ENCODE measurements around the gene ETNK2.

Gene ETNK2

DNA sequence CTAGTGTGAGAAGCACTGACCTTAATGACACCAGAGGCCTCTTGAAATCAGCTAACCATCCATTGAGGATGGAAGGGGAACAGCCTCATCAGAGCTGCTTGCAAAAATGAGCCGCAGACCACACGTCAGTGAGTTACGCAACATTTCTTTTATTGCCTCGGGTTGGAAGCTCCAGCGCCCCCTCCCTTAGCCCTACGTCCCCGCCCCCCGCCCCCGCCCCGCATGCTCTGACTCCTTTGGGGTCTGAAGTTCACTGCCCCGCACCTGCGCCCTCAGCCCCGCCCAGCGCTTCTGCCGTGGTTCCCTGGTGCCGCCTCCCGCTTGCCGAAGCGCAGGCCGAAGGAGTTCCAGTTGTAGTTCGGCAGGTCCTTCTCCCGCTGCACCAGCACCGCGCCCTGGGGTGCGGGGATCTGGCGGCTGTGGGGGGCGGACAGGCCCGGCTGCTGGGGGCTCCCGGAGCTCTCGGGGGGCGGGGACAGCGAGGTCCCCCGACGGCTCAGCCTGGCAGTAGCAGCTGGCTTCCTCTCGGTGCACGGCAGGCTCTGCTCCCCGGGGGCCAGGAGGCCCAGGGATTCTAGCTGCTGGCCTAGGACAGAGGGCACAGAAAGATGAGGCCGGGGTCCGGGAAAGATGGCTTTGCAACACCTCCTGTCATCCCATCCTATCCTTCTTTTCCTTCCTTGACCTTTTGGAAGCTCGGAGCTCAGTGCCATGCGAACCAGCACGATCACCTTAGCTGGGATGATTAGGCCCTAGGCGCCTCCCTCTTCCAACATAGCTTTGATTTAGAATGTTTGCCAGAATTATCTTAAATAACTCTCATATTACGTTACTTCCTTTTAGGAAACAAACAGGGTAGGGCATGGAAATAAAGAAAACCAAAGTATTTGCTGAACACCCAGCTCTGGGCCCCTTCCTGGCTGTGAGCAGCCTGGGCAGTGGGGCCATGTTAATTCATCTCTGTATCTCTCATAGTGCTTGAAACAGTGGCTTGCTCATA lies 38.7 kb upstream of the ETNK2 start:
- Histone ChIP-seq H3K4me3 (ENCODE audit: insufficient read depth in 1 of 2, low read depth in 1 of 2, low read length in 2 of 2) (peak overlapping the region in 1 of 2 experiments; percentile 11), H3K36me3 (ENCODE audit: control insufficient read depth in 1 of 2, insufficient read depth in 2 of 2, low read depth in 1 of 2, low read length in 2 of 2) (no peaks in the 10 kb centered on the region), H3K27ac (ENCODE audit: low read length, poor library complexity, severe bottlenecking) (no peak overlapping the region), H2AFZ (ENCODE audit: low read depth, low read length) (peak overlapping the region; percentile 64), H3K4ac (ENCODE audit: low read depth in 1 of 2, low read length in 2 of 2) (no peak overlapping the region), H2BK5ac (ENCODE audit: low read depth, low read length, poor library complexity, severe bottlenecking) (no peak overlapping the region), H3K14ac (ENCODE audit: low read length in 2 of 2) (peak overlapping the region in 1 of 2 experiments; percentile 56), H4K91ac (ENCODE audit: low read length) (no peak overlapping the region), H3K9me3 (ENCODE audit: control insufficient read depth, low read length) (no peaks in the 10 kb centered on the region), H2BK15ac (ENCODE audit: low read depth, poor library complexity, severe bottlenecking) (no peak overlapping the region), H4K8ac (ENCODE audit: low read length) (no peak overlapping the region), H2AK5ac (ENCODE audit: low read length, severe bottlenecking) (no peak overlapping the region), H3K4me2 (ENCODE audit: low read length, poor library complexity, severe bottlenecking) (peak overlapping the region; percentile 49), H3K27me3 (ENCODE audit: control insufficient read depth in 1 of 2, insufficient read depth in 1 of 2, low read length in 2 of 2) (peaks cover 60 to 96% of the 10 kb centered on the region in 2 experiments), H3K18ac (ENCODE audit: low read depth in 1 of 2, low read length in 2 of 2) (no peak overlapping the region), H3K9ac (ENCODE audit: low read length) (no peak overlapping the region), H2BK120ac (ENCODE audit: low read depth, low read length) (no peak overlapping the region), H2BK12ac (ENCODE audit: low read length in 2 of 2) (no peak overlapping the region), H3K4me1 (ENCODE audit: control insufficient read depth, insufficient read depth, low read depth, low read length) (peaks cover 14% of the 10 kb centered on the region), H3K79me1 (replicated peaks; ENCODE audit: low read length, poor library complexity, severe bottlenecking) (no peaks in the 10 kb centered on the region), H3K23ac (ENCODE audit: low read length in 2 of 2) (no peak overlapping the region)
- DNase-seq = peak; percentile 48
- 18% methylated on average over 40 of the region's 44 CpGs for WGBS

DNA sequence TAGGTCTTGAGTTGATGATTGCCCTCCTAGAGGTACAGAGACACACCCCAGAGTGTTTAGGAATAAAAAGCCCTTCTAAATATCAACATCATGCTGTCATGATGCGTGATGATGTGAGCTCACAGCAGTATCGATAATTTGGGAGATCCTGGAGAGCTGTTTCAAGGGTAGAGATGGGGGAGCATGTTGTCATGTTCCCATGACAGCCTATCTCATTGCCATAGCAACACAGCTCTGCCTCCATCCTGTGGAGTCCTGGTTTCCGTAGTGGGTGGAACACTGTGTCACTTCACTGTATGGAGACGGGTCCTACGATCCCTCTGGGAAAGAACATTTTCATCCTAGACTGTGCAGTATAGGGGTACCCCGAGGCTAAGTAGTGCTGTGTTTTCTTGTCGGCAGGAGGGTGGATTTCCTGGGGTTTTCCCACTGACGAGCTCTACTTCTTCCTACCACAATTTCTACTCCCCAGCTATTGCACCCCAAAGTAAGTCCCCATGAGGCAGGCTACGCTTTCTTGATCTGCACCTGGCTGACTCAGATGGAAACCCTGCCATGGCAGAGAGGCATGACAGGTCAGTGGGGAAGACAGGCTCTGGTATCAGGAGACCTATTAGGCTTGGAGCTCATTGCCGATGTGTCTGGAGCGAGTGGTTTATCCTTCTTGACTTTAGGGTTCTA lies 37.3 kb upstream of the ETNK2 start:
- Histone ChIP-seq H2BK12ac (ENCODE audit: low read length in 2 of 2) (no peak overlapping the region), H3K9ac (ENCODE audit: low read length) (no peak overlapping the region), H2BK5ac (ENCODE audit: low read depth, low read length, poor library complexity, severe bottlenecking) (no peak overlapping the region), H3K23ac (ENCODE audit: low read length in 2 of 2) (no peak overlapping the region), H3K4ac (ENCODE audit: low read depth in 1 of 2, low read length in 2 of 2) (no peak overlapping the region), H3K27me3 (ENCODE audit: control insufficient read depth in 1 of 2, insufficient read depth in 1 of 2, low read length in 2 of 2) (peaks cover 60 to 84% of the 10 kb centered on the region in 2 experiments), H3K4me1 (ENCODE audit: control insufficient read depth, insufficient read depth, low read depth, low read length) (peaks cover 4% of the 10 kb centered on the region), H3K18ac (ENCODE audit: low read depth in 1 of 2, low read length in 2 of 2) (no peak overlapping the region), H3K9me3 (ENCODE audit: control insufficient read depth, low read length) (no peaks in the 10 kb centered on the region), H2BK15ac (ENCODE audit: low read depth, poor library complexity, severe bottlenecking) (no peak overlapping the region), H3K79me1 (replicated peaks; ENCODE audit: low read length, poor library complexity, severe bottlenecking) (no peaks in the 10 kb centered on the region), H3K14ac (ENCODE audit: low read length in 2 of 2) (no peak overlapping the region), H2AK5ac (ENCODE audit: low read length, severe bottlenecking) (no peak overlapping the region), H4K91ac (ENCODE audit: low read length) (no peak overlapping the region), H3K4me2 (ENCODE audit: low read length, poor library complexity, severe bottlenecking) (no peak overlapping the region), H2BK120ac (ENCODE audit: low read depth, low read length) (no peak overlapping the region), H3K4me3 (ENCODE audit: insufficient read depth in 1 of 2, low read depth in 1 of 2, low read length in 2 of 2) (no peak overlapping the region), H2AFZ (ENCODE audit: low read depth, low read length) (no peak overlapping the region), H3K27ac (ENCODE audit: low read length, poor library complexity, severe bottlenecking) (no peak overlapping the region), H4K8ac (ENCODE audit: low read length) (no peak overlapping the region), H3K36me3 (ENCODE audit: control insufficient read depth in 1 of 2, insufficient read depth in 2 of 2, low read depth in 1 of 2, low read length in 2 of 2) (no peaks in the 10 kb centered on the region)
- 92% methylated on average over 11 of the region's 11 CpGs for WGBS
- DNase-seq = no peak

DNA sequence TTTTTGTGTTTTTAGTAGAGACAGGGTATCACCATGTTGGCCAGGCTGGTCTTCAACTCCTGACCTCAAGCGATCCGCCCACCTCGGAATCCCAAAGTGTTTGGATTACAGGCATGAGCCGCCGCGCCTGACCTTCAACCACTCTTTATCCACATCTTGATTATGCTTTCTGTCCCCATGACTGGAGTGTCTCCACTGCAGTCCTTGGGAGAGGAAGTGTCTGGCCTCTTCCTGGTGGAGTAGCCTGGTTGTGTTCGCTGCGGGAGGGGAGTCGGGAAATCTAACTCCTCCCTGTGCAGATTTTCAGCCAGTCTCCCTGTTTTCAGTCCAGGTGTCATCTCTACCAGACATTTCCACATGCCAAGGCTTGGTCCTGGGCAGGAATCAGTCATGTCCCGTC lies 34.8 kb upstream of the ETNK2 start:
- H3K4me3 ChIP-seq (ENCODE audit: insufficient read depth in 1 of 2, low read depth in 1 of 2, low read length in 2 of 2) = no peak overlapping the region
- no peaks in the 10 kb centered on the region for H3K79me1 ChIP-seq (replicated peaks; ENCODE audit: low read length, poor library complexity, severe bottlenecking)
- H3K36me3 ChIP-seq (ENCODE audit: control insufficient read depth in 1 of 2, insufficient read depth in 2 of 2, low read depth in 1 of 2, low read length in 2 of 2) = no peaks in the 10 kb centered on the region
- no peak overlapping the region for H2BK5ac ChIP-seq (ENCODE audit: low read depth, low read length, poor library complexity, severe bottlenecking)
- H2BK12ac ChIP-seq (ENCODE audit: low read length in 2 of 2) = no peak overlapping the region
- H2AK5ac ChIP-seq (ENCODE audit: low read length, severe bottlenecking) = no peak overlapping the region
- no peak overlapping the region for H4K8ac ChIP-seq (ENCODE audit: low read length)
- H2AFZ ChIP-seq (ENCODE audit: low read depth, low read length) = no peak overlapping the region
- no peak overlapping the region for H3K27ac ChIP-seq (ENCODE audit: low read length, poor library complexity, severe bottlenecking)
- H3K4me1 ChIP-seq (ENCODE audit: control insufficient read depth, insufficient read depth, low read depth, low read length) = peaks cover 4% of the 10 kb centered on the region
- no peak overlapping the region for H3K14ac ChIP-seq (ENCODE audit: low read length in 2 of 2)
- H3K23ac ChIP-seq (ENCODE audit: low read length in 2 of 2) = no peak overlapping the region
- 83% methylated on average over 7 of the region's 10 CpGs for WGBS
- H3K4ac ChIP-seq (ENCODE audit: low read depth in 1 of 2, low read length in 2 of 2) = peak overlapping the region in 1 of 2 experiments; percentile 64
- H3K9ac ChIP-seq (ENCODE audit: low read length) = no peak overlapping the region
- H2BK120ac ChIP-seq (ENCODE audit: low read depth, low read length) = no peak overlapping the region
- no peak overlapping the region for H3K4me2 ChIP-seq (ENCODE audit: low read length, poor library complexity, severe bottlenecking)
- no peak for DNase-seq
- no peak overlapping the region for H4K91ac ChIP-seq (ENCODE audit: low read length)
- H2BK15ac ChIP-seq (ENCODE audit: low read depth, poor library complexity, severe bottlenecking) = no peak overlapping the region
- H3K9me3 ChIP-seq (ENCODE audit: control insufficient read depth, low read length) = no peaks in the 10 kb centered on the region
- H3K18ac ChIP-seq (ENCODE audit: low read depth in 1 of 2, low read length in 2 of 2) = no peak overlapping the region
- peaks cover 49 to 68% of the 10 kb centered on the region in 2 experiments for H3K27me3 ChIP-seq (ENCODE audit: control insufficient read depth in 1 of 2, insufficient read depth in 1 of 2, low read length in 2 of 2)

DNA sequence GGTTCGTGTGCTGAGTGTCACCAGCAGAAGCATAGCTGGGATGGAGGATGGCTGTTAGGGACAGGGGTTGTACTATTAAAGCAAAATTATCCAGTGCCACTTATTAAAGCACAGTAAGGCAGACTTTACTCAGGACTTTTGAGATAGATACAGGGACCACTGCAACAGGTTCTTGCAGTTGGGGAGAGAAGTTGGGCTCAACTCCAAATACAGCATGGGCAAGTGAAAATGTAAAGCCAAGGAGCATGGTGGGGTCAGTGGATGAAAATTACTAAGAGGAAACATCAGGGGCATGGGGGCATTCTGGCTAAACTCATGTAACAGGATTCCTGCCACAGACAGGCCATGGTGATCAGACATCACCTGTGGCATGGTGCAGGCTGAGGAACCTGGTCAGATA lies 29.3 kb upstream of the ETNK2 start:
- no CpG with 5 or more reads among the region's 1 CpG for WGBS
- DNase-seq = no peak
- no peak overlapping the region for H2BK5ac ChIP-seq (ENCODE audit: low read depth, low read length, poor library complexity, severe bottlenecking)
- H2AK5ac ChIP-seq (ENCODE audit: low read length, severe bottlenecking) = no peak overlapping the region
- H3K9me3 ChIP-seq (ENCODE audit: control insufficient read depth, low read length) = no peaks in the 10 kb centered on the region
- H2BK15ac ChIP-seq (ENCODE audit: low read depth, poor library complexity, severe bottlenecking) = no peak overlapping the region
- no peak overlapping the region for H3K9ac ChIP-seq (ENCODE audit: low read length)
- H2BK12ac ChIP-seq (ENCODE audit: low read length in 2 of 2) = no peak overlapping the region
- no peak overlapping the region for H4K91ac ChIP-seq (ENCODE audit: low read length)
- no peak overlapping the region for H2AFZ ChIP-seq (ENCODE audit: low read depth, low read length)
- H3K23ac ChIP-seq (ENCODE audit: low read length in 2 of 2) = peak overlapping the region in 1 of 2 experiments; percentile 27
- no peak overlapping the region for H3K4me3 ChIP-seq (ENCODE audit: insufficient read depth in 1 of 2, low read depth in 1 of 2, low read length in 2 of 2)
- no peaks in the 10 kb centered on the region for H3K4me1 ChIP-seq (ENCODE audit: control insufficient read depth, insufficient read depth, low read depth, low read length)
- no peaks in the 10 kb centered on the region for H3K36me3 ChIP-seq (ENCODE audit: control insufficient read depth in 1 of 2, insufficient read depth in 2 of 2, low read depth in 1 of 2, low read length in 2 of 2)
- H3K14ac ChIP-seq (ENCODE audit: low read length in 2 of 2) = no peak overlapping the region
- H3K18ac ChIP-seq (ENCODE audit: low read depth in 1 of 2, low read length in 2 of 2) = no peak overlapping the region
- no peaks in the 10 kb centered on the region for H3K79me1 ChIP-seq (replicated peaks; ENCODE audit: low read length, poor library complexity, severe bottlenecking)
- H3K4ac ChIP-seq (ENCODE audit: low read depth in 1 of 2, low read length in 2 of 2) = no peak overlapping the region
- H4K8ac ChIP-seq (ENCODE audit: low read length) = no peak overlapping the region
- H3K4me2 ChIP-seq (ENCODE audit: low read length, poor library complexity, severe bottlenecking) = no peak overlapping the region
- peaks cover 53 to 69% of the 10 kb centered on the region in 2 experiments for H3K27me3 ChIP-seq (ENCODE audit: control insufficient read depth in 1 of 2, insufficient read depth in 1 of 2, low read length in 2 of 2)
- H2BK120ac ChIP-seq (ENCODE audit: low read depth, low read length) = no peak overlapping the region
- no peak overlapping the region for H3K27ac ChIP-seq (ENCODE audit: low read length, poor library complexity, severe bottlenecking)
